KBM-7 (cell line): ENCODE results near the gene PTPRE.

Experiments used
- DNase-seq: peaks from one replicate; pipeline ENCODE4 v3.0.0-alpha.2; 2015
- in situ Hi-C: fragments of 300-500 bp; cut with MboI; formaldehyde crosslinking; loops from 2 replicates; pipeline ENCODE4 v1.14.3; 2020; ENCODE audit warnings: low sequenced_read_pairs, low pct_unique_long_range_greater_than_20kb, mixed read lengths

Gene PTPRE

GRCh38 chr10:128068398-128069285 lies 161.7 kb downstream of the PTPRE start:
- DNase-seq = no peak
- in situ Hi-C loops = no loop called here

- in situ Hi-C loops = loop anchor here (10.0 kb wide), 1 partner anchor 75 kb away; no protein-coding TSS in a partner anchor
- DNase-seq = peak; percentile 71
These were observed 162.6 kb downstream of the PTPRE start for GRCh38 chr10:128069351-128070051.

- DNase-seq = no peak
- in situ Hi-C loops = loop anchor here (10.0 kb wide), 1 partner anchor 75 kb away; no protein-coding TSS in a partner anchor
These were observed 163.3 kb downstream of the PTPRE start for GRCh38 chr10:128070161-128070560.

- in situ Hi-C loops = loop anchor here (10.0 kb wide), 1 partner anchor 74 kb away; no protein-coding TSS in a partner anchor
- DNase-seq = no peak
These were observed 164.0 kb downstream of the PTPRE start for GRCh38 chr10:128070721-128071416.

GRCh38 chr10:128071417-128071782 lies 164.5 kb downstream of the PTPRE start:
- in situ Hi-C loops = loop anchor here (10.0 kb wide), 1 partner anchor 73 kb away; no protein-coding TSS in a partner anchor
- no peak for DNase-seq

- DNase-seq = no peak
- in situ Hi-C loops = loop anchor here (10.0 kb wide), 1 partner anchor 73 kb away; no protein-coding TSS in a partner anchor
These were observed 165.1 kb downstream of the PTPRE start for GRCh38 chr10:128072046-128072445.

- DNase-seq = no peak
- in situ Hi-C loops = loop anchor here (10.0 kb wide), 1 partner anchor 72 kb away; no protein-coding TSS in a partner anchor
These were observed 166.2 kb downstream of the PTPRE start for GRCh38 chr10:128072941-128073645.

GRCh38 chr10:128073890-128074289 lies 167.0 kb downstream of the PTPRE start:
- in situ Hi-C loops = loop anchor here (10.0 kb wide), 1 partner anchor 71 kb away; no protein-coding TSS in a partner anchor
- peak; percentile 58 for DNase-seq

- in situ Hi-C loops = loop anchor here (10.0 kb wide), 1 partner anchor 70 kb away; no protein-coding TSS in a partner anchor
- DNase-seq = no peak
These were observed 167.7 kb downstream of the PTPRE start for GRCh38 chr10:128074589-128074988.

- in situ Hi-C loops = loop anchor here (10.0 kb wide), 1 partner anchor 67 kb away; no protein-coding TSS in a partner anchor
- DNase-seq = no peak
These were observed 170.4 kb downstream of the PTPRE start for GRCh38 chr10:128077155-128077875.

GRCh38 chr10:128078136-128078969 lies 171.4 kb downstream of the PTPRE start:
- DNase-seq = peak; percentile 50
- in situ Hi-C loops = loop anchor here (10.0 kb wide), 1 partner anchor 66 kb away; no protein-coding TSS in a partner anchor

GRCh38 chr10:128080231-128080630 lies 173.3 kb downstream of the PTPRE start:
- in situ Hi-C loops = no loop called here
- no peak for DNase-seq

GRCh38 chr10:128080641-128081040 lies 173.7 kb downstream of the PTPRE start:
- no peak for DNase-seq
- in situ Hi-C loops = no loop called here

GRCh38 chr10:128081222-128081621 lies 174.3 kb downstream of the PTPRE start:
- no peak for DNase-seq
- in situ Hi-C loops = no loop called here

- in situ Hi-C loops = no loop called here
These were observed 174.8 kb downstream of the PTPRE start for GRCh38 chr10:128081720-128082119.

GRCh38 chr10:128083191-128083895 lies 176.4 kb downstream of the PTPRE start:
- in situ Hi-C loops = no loop called here
- DNase-seq = no peak

More at GRCh38 chr10:128081720-128082119, 174.8 kb downstream of the PTPRE start:
- no peak for DNase-seq
